NB4 (cell line): ENCODE measurements around the gene ITGAX.

ENCODE experiments used
- CTCF ChIP-seq: IDR thresholded peaks from one replicate; pipeline ENCODE4 v1.5.1; 2012; ENCODE audit warnings: low read depth, low read length
- MAX ChIP-seq: IDR thresholded peaks from 2 replicates; pipeline ENCODE4 v1.6.1; 2011; ENCODE audit warnings: low read depth, low read length
- MYC ChIP-seq: IDR thresholded peaks from 2 replicates; pipeline ENCODE4 v1.6.1; 2011; ENCODE audit warnings: low read depth, low read length
- POLR2A ChIP-seq: IDR thresholded peaks from 2 replicates; pipeline ENCODE4 v1.6.1; 2011; ENCODE audit warnings: mild to moderate bottlenecking; ENCODE audit not compliant: insufficient read length; ENCODE audit errors: extremely low read depth

- no peak for TF ChIP-seq CTCF
- TF ChIP-seq POLR2A, result no peak
- peak; percentile 27; the same call in 1 of the 2 replicates for TF ChIP-seq MAX
- TF ChIP-seq MYC, result peak; percentile 51; the same call in 1 of the 2 replicates
Measured at GRCh38 chr16:31354394-31355291, at the start of gene ITGAX.
